HG02642 (cell line): ENCODE results near the gene TCP1.
"Not testable (repeated sequence)": the region's sequence is repeated elsewhere in the genome, so short reads cannot be mapped to it uniquely, and the experiment has no call there.

Experiments used
- ATAC-seq: cut with Tn5 transposase; IDR thresholded peaks from one replicate; pipeline ENCODE4 v1.9.1; 2021; ENCODE audit warnings: mild to moderate bottlenecking; ENCODE audit not compliant: unreplicated experiment, poor library complexity

Gene TCP1

DNA sequence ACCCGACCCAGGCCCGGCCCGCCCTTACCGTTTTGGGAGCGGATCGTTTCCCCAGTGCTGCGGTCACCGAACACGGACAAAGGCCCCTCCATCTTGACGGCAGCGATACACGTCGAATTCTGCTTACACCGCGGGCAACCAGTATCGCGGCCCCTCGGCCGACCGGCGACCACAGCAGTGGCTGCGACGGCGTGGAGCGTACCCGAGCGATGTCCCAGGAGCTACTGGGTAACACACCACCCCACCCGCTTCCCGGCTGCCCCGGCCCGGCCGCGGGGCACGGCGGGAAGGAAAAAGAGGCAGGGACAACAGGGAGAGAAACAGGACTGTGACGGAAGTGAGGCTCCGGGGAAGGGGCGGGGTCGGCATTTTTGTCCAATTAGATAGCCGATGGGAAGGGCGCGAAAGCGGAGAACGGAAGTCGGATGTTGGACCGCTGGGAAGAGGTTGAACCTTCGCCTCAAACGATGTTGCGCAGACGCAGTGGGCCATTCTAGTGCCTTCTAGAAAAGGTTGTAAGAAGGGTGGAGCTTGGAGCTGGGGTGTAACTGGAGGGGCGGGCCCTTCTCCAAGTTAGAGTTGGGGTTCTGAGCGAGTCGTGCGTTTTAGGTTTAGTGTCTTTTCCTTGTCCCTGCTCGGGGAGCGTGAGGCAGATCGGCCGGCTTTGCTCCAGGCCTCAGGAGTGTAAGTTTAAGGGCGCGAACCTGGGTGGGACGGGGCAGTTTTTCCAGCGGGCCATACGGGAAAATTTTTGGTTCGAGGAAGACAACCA, at the start of gene TCP1:
Gene TCP1, minus strand, starts transcription at position 226 of the 772 bp plus-strand sequence. Its CDS starts 134 bp downstream, at position 92.
- ATAC-seq: peak; percentile 77

DNA sequence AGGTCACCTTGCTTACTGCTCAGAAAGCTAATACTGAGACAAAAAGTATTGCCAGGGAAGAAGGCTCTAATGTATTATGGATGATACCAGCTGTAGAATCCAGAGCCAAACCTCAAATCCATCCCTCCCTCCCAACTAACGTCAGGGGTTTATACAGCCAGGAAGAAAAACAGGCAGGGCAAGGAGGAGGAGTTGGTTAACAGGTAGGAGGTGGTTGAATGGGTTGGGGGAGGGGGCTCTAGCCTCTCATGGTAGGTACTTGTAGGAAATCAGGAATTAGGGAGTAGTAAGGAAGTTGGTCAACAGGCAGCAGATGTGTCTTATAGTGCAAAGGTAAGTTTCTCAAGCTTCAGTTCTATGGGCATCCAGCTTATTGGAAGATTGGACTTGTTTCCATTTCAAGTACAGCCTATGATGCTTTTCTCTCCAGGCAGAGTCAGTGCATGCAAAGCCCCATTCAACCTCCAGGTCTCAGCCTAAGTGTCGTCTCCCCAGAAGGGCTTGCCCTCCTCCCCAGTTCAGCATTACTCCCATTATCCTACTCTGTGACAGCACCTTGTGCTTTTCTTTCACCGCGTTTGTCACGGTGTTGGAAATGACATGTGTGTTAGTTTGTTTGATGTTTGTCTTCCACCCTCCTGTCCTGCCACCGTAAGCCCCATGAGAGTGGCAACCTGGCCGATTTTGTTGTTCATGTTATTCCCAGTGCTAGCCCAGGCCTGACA, 48.8 kb upstream of the TCP1 start:
- no peak for ATAC-seq

DNA sequence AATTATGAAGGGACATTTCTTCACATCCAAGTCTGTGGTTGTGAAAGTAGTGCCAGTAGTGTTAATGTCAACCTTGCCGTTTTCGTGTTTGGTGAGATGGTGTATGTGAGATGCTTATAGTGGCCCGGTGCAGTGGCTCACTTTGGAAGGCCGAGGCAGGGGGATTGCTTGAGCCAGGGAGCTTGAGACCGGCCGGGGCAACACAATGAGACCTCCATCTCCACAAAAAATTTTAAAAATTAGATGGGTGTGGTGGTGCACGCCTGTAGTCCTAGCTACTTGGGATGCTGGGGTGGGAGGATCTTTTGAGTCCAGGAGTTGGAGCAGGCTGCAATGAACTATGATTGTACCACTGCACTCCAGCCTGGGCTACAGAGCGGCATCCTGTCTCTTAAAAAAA, 48.1 kb upstream of the TCP1 start:
- ATAC-seq: no peak

DNA sequence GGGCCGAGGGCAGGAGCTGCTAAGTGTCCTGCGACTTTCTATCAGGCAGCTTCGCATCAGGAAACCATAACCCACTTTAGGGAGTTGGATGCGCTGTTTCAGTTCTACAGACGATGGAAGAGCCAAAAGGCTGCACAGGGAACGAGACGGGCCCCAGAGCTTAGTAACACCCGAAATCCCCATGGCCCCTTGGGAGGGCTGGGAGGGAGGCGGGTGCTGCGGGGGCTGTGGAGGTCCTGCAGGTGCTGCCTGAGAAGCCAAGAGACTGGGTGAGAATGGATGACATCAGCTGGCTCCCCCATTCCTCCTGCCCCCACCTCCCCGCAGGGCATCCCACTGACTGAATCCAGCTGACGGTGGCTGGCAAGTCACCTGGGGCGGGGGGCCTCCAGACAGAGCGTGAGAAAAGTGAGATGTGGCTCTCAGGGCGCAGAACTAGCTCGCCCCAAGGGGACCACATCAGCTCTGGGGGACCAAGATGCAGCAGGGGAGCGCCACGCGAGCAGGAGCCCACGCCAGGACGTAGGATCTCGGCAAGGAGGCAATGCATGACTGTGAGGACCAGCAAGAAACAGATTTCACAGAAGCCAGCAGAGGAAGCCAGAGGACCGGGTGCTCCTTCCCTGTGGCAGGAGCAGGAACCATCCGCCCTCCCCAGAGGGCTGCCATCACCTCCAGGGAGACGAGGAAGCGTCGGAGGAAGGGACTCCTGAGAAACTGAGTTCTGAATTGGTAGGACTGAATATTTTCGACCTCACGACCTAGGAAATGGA, 47.5 kb upstream of the TCP1 start:
- no peak for ATAC-seq

DNA sequence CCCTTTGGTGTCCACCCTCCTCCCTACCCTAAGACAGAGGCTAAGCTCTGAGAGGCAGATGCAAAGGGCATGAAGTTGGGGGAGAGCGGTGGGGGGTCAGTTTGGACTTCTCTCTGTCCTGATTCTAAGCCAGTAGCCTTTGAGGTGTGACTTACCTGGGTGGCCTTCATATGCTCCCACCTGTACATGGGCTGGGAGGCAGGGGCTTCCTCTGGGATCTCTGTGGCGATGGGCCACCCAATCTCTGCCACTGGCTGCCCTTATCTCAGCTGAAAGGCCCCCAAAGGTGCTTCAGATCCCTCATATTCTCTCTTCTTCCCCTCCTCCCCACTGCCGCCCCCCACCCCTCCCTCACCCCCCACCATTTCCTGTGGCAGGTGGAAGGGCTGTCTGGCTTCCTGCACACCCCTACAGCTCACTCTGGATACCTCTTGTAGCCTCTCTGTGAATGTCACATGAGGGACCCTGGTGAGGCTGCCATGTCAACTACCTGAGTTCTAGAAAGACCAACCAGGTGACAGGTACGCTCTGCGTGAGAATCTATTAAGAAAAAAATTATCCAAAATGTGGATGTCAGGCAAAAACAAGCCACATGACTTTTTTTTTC, 44.7 kb upstream of the TCP1 start:
- ATAC-seq: no peak

DNA sequence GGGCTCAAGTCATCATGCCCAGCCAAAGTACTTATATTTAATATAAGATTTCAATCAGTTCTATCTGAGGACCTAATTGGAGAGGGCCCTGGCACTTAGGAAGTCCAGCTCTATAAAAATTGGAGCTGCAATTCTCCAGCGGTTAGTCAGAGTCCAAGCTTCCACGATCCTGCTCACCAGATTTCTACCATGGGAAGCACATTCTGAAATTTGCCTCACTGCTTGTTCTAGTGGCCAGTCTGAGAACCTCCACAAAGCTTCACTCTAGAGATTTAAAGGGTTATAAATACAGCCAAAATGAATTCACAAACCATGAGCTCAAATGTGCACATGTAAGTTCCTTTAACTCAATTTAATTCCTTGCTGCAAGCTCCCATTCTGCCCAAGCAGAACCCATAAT, 44.2 kb upstream of the TCP1 start:
- ATAC-seq: no peak

DNA sequence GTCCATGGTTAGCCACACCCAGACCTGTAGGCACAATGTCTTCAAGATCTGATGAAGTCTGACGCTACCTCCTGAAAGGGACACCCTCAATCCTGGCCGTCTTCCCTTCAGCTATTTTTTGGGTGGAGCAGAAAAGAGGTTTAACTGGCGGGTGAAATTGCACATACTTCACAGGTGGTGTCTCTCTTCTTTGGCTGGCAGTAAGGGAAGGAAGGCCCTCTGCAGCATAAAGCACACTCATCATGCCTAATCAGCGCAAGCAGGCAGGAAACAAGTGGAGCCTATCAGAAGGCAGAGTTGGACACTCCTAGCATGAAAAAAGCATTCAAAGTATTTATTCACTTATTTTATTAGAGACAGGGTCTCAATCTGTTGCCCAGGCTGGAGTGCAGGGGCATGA, 43.5 kb upstream of the TCP1 start:
- no peak for ATAC-seq

DNA sequence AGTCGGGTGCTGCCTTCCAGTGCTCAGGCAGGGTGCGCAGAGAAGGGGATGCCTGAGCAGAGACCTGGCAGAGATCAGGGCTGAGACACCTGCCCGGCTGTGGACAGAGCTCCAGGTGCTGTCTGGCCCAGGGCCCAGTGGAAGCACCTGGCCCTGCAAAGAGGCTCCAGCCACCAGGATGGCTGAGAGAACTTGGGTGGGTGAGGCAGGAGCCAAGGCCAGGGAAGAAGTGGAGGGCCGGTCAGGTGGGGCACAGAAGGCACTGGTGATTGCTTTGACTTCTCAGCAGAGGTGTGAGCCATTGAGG, 41.9 kb upstream of the TCP1 start:
- ATAC-seq: no peak

DNA sequence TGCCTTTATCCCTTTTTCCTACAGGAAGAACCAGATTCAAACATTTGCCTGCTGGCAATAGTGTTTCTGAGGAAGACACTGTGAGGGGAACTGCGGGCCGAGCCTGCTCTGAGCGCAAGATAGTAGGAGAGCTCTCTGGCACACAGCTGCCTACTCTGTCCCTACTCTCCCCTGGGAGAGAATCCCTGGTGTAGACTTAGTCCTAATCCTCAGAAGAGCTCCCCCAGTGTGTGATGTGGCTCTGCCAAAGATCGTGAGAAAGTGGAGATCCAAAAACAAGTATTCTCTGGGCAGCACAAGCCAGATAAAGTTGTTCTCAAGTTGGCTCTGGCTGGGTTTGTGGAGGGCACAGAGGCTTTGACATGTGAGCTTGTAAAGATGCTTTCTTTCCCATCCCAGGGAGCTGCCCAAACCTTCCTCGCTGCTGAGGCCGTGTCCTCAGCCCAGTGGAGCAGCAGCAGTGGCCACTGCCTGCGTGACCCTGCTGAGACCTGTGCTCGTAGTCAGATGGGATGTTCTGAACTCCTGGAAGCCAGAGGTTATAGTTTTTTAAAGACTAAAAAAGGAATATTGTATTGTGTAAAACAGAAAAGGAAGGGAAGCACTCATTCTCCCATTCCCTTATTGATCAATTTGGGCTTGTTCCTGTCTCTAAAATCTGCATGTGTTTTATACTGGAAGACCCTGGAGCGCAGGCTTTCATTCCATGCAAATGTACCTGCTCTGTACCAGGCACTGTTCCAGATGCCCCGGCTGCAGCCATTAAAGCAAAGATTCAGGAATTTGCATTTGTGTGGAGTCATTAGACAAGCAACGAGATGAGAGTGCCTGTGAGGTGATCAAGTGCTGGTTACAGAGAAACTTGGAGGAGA, 41.3 kb upstream of the TCP1 start:
- no peak for ATAC-seq

DNA sequence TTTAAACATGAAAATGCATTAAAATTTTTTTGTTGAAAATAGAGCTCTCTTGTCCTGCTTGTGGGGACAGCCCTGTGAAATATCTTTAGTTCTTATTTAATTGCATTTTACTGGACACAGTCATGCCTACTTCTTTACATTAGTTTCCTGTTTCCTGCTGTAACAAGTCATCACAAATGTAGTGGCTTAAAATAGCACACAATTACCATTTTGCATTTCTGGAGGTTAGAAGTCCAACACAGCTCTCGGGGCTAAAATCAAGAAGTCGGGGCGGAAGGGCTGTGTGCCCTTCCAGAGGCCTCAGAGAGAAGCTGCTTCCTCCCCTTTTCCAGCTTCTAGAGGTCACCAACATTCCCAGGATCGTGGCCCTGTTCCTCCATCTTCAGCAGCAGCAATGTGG, 40.1 kb upstream of the TCP1 start:
- no peak for ATAC-seq

DNA sequence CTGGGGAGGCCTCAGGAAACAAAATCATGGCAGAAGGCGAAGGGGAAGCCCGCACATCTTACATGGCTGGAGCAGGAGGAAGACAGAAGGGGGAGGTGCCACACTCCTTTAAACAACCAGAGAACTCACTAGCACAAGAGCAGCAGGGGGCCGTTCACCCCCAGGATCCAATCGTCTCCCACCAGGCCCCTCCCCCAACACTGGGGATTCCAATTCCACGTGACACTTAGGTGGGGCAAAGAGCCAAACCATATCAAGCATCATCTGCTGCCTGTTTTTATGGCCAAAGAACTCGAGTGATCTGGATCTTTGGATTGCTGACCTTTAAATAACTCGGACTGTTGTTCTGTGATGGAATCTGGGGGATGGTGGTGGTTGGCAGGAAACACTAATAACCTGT, 38.7 kb upstream of the TCP1 start:
- ATAC-seq: no peak

DNA sequence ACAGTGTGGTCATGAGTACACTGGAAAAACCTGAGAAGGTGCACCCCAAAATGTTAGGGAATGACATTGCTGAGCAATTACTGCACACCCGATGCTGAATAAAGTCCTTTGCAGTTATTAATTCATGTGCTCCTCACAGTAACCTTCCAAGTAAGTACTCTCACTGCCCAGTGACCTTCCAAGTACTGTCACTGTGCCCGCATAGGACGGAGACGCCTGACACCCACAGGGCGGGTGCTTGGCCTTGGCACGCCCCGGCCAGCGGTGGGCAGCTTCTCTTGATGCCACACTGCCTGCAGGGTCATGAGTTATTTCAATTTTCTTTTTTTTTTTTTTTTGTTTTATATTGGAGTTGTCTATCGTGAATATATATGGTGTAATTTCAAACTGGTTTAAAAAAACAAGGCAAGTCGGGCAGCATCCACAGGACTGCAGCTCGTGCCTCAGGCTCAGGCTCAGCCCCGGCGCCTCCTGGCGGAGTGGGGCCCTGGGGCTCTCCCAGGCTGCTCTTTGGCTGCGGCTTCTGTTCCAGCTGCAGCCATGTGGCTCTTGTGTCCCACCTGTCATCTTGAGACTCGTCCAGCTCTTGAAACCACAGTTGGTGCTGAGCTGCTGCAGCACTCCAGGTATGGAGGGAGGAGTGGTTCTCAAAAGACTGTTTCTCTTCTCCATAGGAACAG, 37.7 kb upstream of the TCP1 start:
- no peak for ATAC-seq

DNA sequence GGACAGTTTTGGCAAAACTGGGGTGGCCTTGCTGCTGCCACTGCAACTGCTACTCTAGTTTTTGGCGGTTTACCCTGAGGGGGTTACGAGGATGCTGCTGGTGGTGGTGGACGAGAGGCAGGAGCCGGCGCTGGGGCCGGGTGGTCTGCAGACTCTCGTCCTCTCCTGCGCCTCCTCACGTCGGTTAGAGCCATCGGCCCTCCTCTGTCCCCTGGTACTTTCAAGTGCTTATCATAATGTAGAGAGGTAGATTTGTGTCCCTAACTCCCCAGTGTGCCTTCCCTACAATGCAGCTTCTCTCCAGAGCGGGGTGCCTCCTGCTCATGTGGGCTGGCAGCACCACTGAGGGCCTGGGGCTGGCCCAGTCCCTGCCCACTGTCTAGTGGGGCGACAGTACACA, 36.6 kb upstream of the TCP1 start:
- no peak for ATAC-seq

DNA sequence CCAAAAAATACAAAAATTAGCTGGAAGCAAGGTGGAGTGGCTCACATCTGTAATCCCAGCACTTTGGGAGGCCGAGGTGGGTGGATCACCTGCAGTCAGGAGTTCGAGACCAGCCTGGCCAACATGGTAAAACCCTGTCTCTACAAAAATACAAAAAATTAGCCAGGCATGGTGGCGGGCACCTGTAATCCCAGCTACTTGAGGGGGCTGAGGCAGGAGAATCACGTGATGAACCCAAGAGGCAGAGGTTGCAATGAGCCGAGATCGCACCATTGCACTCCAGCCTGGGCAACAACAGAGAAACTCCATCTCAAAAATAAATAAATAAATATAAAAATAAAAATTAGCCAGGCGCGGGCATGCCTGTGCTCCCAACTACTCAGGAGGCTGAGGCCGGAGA, 35.3 kb upstream of the TCP1 start:
- not testable (repeated sequence) for ATAC-seq

DNA sequence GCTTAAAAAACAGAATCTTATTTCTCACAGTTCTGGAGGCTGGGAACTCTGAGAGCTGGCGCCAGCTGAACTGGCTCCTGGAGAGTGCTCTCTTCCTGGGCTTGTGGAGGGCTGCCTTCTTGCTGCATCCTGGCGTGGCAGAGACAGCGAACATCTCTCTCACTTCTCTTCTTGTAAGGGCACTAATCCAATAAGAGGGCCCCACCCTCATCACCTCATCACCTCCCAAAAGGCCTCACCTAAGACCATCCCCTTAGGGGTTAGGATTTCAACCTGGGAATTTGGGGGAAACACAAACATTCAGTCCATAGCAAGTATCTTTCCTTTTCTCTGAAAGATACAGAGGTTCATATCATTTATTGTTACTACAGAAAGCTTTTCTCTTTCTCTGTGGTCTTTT, 34.6 kb upstream of the TCP1 start:
- ATAC-seq: no peak

DNA sequence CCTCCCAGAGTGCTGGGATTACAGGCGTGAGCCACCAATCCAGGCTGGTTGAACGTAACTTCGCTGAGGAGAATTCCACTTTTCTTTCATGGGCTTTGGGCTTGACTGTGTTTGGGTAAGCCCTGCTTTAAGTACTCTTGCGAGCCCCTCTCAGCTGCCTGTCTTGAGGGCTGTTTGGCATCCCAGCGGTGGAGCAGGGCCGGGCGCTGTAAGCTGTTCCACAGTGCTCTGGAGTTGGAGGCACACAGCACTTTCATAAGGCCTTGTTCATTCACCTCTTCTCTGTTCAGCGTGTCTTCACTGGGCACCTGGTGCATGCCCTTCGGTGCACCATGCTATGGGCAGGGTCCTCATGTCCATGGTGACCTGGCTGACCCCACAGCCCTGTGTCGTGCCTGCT, 32.3 kb upstream of the TCP1 start:
- ATAC-seq: no peak

DNA sequence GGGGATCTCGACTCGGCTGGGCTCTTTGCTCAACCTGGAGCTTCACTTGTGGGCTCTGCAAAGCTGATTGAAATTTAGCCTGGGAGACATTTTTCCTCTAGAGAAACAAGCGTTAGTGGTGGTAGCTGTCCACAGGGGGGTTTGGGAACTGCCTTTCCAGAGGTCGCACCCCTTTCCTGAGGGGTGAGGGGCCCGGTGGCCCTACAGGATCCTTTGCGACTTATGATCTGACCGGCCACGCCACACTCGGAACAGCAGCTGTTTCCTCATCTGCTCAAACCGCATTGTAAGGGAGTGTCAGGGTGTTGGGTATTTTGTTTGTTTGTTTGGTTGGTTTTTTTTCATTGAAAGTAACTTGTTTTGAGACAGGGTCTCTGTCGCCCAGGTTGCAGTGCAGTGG, 31.7 kb upstream of the TCP1 start:
- no peak for ATAC-seq

DNA sequence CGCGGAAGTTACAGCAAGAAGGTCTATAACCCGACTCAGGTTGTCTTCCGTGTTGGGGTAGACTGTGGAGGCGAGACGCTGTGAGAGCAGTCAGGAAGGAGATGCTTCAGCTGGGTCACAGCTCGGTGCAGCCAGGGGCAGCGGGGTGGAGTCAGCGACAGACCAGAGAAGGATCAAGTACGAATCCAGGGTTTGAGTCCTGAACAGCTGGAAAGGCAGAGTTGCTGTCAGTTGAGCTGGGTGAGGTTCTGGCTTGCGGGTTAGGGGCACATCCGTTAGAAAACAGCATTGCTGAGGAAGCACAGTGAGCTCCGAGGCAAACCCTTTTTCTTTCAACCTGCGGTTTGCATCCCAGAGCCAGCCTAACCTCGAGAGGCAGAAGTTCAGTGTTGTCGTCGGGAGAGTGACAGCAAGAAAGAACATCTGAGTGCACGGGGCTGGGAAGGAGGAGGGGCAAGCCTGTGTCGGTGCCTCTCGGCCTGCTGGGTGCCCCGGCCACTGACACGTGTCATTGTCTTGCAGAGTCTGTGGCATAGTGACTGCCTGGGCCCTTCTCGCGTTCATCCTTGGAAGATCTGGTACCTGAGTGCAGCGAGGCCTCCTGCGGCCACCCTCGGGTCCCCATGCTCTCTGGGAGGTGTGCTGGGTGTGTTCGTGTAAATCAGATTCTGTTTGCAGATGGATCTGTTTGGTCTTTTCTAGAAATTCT, 30.7 kb upstream of the TCP1 start:
- ATAC-seq: no peak

DNA sequence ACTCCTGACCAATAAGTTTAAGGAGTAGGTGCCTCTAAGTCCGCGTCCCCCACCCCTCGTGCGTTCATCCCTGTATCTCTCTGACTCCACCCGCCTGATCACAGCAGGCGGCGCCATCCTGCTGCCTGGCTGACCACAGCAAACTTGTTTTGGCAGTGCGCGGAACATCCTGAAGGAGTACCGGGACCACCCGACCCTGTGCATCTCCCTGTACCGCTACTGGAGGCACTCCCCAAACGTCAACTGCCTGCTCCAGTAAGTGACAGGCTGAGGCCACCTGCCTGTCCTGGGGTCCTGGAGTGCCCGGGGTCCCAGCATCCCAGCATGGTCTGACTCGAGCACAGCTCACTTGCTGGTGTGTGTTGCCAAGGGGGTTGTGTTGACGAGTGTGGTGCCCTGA, 29.7 kb upstream of the TCP1 start:
- ATAC-seq: no peak
